SK-N-SH treated with all-trans-retinoic acid at 6 μM for 48 hours (cell line): ENCODE measurements around the gene MTCL1.

Source experiments
- ATAC-seq: fragments of 200-7000 bp; cut with Tn5 transposase; 3 replicates; pipeline ENCODE4 v1.9.1; 2020; ENCODE audit warnings: mild to moderate bottlenecking, moderate library complexity
- ARNTL ChIP-seq: fragments of 450-650 bp; formaldehyde crosslinking; IDR thresholded peaks from 2 replicates; pipeline ENCODE4 v1.5.0; 2020; ENCODE audit warnings: low read depth, mild to moderate bottlenecking, moderate library complexity, borderline replicate concordance
- BACH2 ChIP-seq: fragments of 250-450 bp; sonication (Bioruptor Pico); IDR thresholded peaks from 2 replicates; pipeline ENCODE4 v1.9.0; 2021; ENCODE audit warnings: mild to moderate bottlenecking, borderline replicate concordance
- CSDC2 ChIP-seq: fragments of 250-450 bp; sonication (Bioruptor Pico); IDR thresholded peaks from 2 replicates; pipeline ENCODE4 v1.5.0; 2020; ENCODE audit warnings: mild to moderate bottlenecking, moderate library complexity
- ESRRG ChIP-seq: fragments of 250-450 bp; sonication (Bioruptor Pico); IDR thresholded peaks from 2 replicates; pipeline ENCODE4 v1.6.1; 2021; ENCODE audit warnings: mild to moderate bottlenecking
- GLIS3 ChIP-seq: fragments of 250-450 bp; sonication (Bioruptor Pico); IDR thresholded peaks from 2 replicates; pipeline ENCODE4 v1.5.0; 2020; ENCODE audit warnings: mild to moderate bottlenecking, moderate library complexity
- ISL1 ChIP-seq: fragments of 250-450 bp; sonication (Bioruptor Pico); IDR thresholded peaks from 2 replicates; pipeline ENCODE4 v2.1.2; 2022; ENCODE audit warnings: mild to moderate bottlenecking, moderate library complexity
- PPARA ChIP-seq: fragments of 250-450 bp; sonication (Bioruptor Pico); IDR thresholded peaks from 2 replicates; pipeline ENCODE4 v1.5.0; 2020; ENCODE audit warnings: mild to moderate bottlenecking, borderline replicate concordance
- RARB ChIP-seq: fragments of 250-450 bp; sonication (Bioruptor Pico); IDR thresholded peaks from 2 replicates; pipeline ENCODE4 v1.8.0; 2021; ENCODE audit warnings: mild to moderate bottlenecking, moderate library complexity
- SNAI2 ChIP-seq: fragments of 250-450 bp; sonication (Bioruptor Pico); IDR thresholded peaks from 2 replicates; pipeline ENCODE4 v1.5.0; 2020; ENCODE audit warnings: mild to moderate bottlenecking, moderate library complexity
- TCF4 ChIP-seq: fragments of 250-450 bp; sonication (Bioruptor Pico); IDR thresholded peaks from 2 replicates; pipeline ENCODE4 v1.8.0; 2021; ENCODE audit warnings: mild to moderate bottlenecking, moderate library complexity, borderline replicate concordance
- ZC3H10 ChIP-seq: fragments of 250-450 bp; sonication (Bioruptor Pico); IDR thresholded peaks from 2 replicates; pipeline ENCODE4 v1.5.1; 2021; ENCODE audit warnings: mild to moderate bottlenecking, moderate library complexity
- ZFP3 ChIP-seq: fragments of 250-450 bp; sonication (Bioruptor Pico); IDR thresholded peaks from 2 replicates; pipeline ENCODE4 v1.5.0; 2020; ENCODE audit warnings: mild to moderate bottlenecking, moderate library complexity
- ZNF565 ChIP-seq: fragments of 450-650 bp; formaldehyde crosslinking; conservative IDR thresholded peaks from 2 replicates; pipeline ENCODE4 v1.5.0; 2020; ENCODE audit warnings: low read depth, mild to moderate bottlenecking, moderate library complexity
- ZNF70 ChIP-seq: fragments of 450-650 bp; formaldehyde crosslinking; IDR thresholded peaks from 2 replicates; pipeline ENCODE4 v1.5.0; 2020; ENCODE audit warnings: mild to moderate bottlenecking, moderate library complexity
- TF ChIP-seq, protein P1 (sequence below): fragments of 250-450 bp; sonication (Bioruptor Pico); IDR thresholded peaks from 2 replicates; pipeline ENCODE4 v1.5.1; 2021; ENCODE audit warnings: mild to moderate bottlenecking, moderate library complexity
- TF ChIP-seq, protein P2 (sequence below): fragments of 250-450 bp; sonication (Bioruptor Pico); IDR thresholded peaks from 2 replicates; pipeline ENCODE4 v1.8.0; 2021; ENCODE audit warnings: low read depth, mild to moderate bottlenecking, moderate library complexity, borderline replicate concordance
- TF ChIP-seq, protein P3 (sequence below): fragments of 250-450 bp; sonication (Bioruptor Pico); IDR thresholded peaks from 2 replicates; pipeline ENCODE4 v1.8.0; 2020; ENCODE audit warnings: mild to moderate bottlenecking, moderate library complexity, borderline replicate concordance
- TF ChIP-seq, protein P4 (sequence below): fragments of 250-450 bp; sonication (Bioruptor Pico); IDR thresholded peaks from 2 replicates; pipeline ENCODE4 v1.5.0; 2020; ENCODE audit warnings: mild to moderate bottlenecking, moderate library complexity

MTCL1 gene

DNA sequence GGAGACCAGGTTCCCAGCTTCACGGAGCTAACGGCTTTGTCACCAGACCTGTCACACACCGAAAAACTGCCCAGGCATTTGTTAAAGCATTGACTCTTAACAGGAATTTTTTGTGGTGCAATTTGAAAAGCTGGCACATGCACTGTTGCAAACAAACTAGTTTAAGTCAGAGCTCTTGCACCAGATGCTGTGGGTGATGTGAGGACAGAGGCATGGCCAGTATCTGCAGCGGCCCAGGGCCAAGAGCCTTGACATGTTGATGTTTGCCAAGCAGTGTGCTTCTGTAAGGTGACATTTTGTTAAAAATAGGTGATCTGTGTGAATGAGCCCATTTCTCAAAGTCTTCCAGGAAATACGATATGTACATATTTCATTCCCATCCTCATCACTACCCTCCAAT, 142.5 kb downstream of the MTCL1 start (continued):
- TF ChIP-seq ARNTL (no peak), ESRRG (no peak), ZFP3 (CRISPR knock-in tag) (no peak)

DNA sequence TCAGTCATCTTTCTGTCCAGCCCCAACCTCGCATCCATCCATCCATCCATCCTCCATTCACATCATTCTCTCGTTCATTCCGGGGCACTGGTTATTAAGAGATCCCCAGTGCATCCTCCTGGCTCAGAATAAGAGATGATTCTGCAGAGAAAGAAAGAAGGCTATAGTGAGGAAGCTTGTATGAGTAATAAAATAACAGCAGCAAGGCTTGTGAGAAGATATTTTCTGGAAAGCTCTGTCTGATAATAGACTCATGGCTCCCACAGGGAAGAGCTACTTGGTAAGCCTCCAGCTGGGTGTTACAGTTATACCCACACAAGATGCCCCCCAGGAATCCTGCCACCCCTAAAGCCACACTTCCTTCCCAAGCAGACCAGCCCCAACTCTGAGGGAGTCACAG, 143.2 kb downstream of the MTCL1 start:
- ATAC-seq: no peak
- no peak for TF ChIP-seq ZNF70
- TF ChIP-seq, protein P1, sequence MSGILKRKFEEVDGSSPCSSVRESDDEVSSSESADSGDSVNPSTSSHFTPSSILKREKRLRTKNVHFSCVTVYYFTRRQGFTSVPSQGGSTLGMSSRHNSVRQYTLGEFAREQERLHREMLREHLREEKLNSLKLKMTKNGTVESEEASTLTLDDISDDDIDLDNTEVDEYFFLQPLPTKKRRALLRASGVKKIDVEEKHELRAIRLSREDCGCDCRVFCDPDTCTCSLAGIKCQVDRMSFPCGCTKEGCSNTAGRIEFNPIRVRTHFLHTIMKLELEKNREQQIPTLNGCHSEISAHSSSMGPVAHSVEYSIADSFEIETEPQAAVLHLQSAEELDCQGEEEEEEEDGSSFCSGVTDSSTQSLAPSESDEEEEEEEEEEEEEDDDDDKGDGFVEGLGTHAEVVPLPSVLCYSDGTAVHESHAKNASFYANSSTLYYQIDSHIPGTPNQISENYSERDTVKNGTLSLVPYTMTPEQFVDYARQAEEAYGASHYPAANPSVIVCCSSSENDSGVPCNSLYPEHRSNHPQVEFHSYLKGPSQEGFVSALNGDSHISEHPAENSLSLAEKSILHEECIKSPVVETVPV (CRISPR knock-in tag): no peak
- TF ChIP-seq SNAI2 (CRISPR knock-in tag): no peak
- TF ChIP-seq, protein P2, sequence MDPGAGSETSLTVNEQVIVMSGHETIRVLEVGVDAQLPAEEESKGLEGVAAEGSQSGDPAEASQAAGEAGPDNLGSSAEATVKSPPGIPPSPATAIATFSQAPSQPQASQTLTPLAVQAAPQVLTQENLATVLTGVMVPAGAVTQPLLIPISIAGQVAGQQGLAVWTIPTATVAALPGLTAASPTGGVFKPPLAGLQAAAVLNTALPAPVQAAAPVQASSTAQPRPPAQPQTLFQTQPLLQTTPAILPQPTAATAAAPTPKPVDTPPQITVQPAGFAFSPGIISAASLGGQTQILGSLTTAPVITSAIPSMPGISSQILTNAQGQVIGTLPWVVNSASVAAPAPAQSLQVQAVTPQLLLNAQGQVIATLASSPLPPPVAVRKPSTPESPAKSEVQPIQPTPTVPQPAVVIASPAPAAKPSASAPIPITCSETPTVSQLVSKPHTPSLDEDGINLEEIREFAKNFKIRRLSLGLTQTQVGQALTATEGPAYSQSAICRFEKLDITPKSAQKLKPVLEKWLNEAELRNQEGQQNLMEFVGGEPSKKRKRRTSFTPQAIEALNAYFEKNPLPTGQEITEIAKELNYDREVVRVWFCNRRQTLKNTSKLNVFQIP: no peak

DNA sequence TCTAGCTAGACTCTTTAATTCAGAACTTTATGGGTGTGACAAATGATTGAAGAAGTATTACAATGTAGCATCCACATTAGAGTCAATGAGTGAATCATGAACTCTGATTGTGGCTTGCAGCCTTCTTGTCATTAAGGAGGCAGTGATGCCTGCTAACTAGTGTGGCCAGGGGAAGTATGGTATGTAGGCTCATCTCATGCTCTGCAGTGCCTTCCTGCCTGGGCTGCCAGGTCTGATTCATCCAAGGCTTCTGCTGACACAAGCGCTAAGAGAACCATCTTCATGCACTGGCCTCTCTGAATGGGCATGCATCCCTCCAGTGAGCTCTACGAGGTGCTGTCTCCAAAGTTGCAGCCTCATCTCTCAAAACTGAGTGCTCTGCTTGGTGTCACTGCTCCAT, 144.3 kb downstream of the MTCL1 start:
- TF ChIP-seq CSDC2: no peak
- no peak for TF ChIP-seq SNAI2 (CRISPR knock-in tag)
- TF ChIP-seq BACH2 (CRISPR knock-in tag): no peak
- no peak for TF ChIP-seq TCF4
- TF ChIP-seq ZC3H10: no peak
- TF ChIP-seq, protein P2: no peak
- TF ChIP-seq ZFP3 (CRISPR knock-in tag): no peak
- TF ChIP-seq PPARA (CRISPR knock-in tag): no peak
- TF ChIP-seq GLIS3 (CRISPR knock-in tag): no peak
- TF ChIP-seq, protein P3, sequence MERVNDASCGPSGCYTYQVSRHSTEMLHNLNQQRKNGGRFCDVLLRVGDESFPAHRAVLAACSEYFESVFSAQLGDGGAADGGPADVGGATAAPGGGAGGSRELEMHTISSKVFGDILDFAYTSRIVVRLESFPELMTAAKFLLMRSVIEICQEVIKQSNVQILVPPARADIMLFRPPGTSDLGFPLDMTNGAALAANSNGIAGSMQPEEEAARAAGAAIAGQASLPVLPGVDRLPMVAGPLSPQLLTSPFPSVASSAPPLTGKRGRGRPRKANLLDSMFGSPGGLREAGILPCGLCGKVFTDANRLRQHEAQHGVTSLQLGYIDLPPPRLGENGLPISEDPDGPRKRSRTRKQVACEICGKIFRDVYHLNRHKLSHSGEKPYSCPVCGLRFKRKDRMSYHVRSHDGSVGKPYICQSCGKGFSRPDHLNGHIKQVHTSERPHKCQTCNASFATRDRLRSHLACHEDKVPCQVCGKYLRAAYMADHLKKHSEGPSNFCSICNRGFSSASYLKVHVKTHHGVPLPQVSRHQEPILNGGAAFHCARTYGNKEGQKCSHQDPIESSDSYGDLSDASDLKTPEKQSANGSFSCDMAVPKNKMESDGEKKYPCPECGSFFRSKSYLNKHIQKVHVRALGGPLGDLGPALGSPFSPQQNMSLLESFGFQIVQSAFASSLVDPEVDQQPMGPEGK (CRISPR knock-in tag): no peak
- no peak for TF ChIP-seq ISL1 (CRISPR knock-in tag)
- TF ChIP-seq RARB: no peak
- no peak for ATAC-seq

DNA sequence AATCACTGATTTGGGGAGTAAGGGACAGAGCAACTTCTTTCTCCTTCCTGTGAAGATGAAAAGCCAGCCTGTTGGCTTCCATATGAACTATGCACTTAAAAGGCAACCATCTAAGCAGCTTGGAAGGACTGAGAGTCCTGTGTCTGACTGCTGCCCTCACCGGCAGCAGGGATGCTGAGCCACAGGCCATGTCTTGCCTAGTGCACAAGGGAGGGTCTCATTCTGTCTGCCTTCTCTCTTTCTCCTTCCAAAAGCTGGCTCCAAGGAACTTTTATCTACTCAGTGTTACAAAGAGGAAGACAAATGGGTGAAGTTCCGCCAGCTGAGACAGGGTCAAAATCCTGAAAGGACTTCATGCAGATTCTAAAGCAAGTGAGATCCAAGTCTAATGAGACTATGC, 146.3 kb downstream of the MTCL1 start:
- no peak for ATAC-seq
- TF ChIP-seq GLIS3 (CRISPR knock-in tag): no peak
- TF ChIP-seq, protein P1 (CRISPR knock-in tag): no peak
- TF ChIP-seq ESRRG: no peak
- no peak for TF ChIP-seq SNAI2 (CRISPR knock-in tag)
- no peak for TF ChIP-seq ZNF565 (CRISPR knock-in tag)
- TF ChIP-seq, protein P4, sequence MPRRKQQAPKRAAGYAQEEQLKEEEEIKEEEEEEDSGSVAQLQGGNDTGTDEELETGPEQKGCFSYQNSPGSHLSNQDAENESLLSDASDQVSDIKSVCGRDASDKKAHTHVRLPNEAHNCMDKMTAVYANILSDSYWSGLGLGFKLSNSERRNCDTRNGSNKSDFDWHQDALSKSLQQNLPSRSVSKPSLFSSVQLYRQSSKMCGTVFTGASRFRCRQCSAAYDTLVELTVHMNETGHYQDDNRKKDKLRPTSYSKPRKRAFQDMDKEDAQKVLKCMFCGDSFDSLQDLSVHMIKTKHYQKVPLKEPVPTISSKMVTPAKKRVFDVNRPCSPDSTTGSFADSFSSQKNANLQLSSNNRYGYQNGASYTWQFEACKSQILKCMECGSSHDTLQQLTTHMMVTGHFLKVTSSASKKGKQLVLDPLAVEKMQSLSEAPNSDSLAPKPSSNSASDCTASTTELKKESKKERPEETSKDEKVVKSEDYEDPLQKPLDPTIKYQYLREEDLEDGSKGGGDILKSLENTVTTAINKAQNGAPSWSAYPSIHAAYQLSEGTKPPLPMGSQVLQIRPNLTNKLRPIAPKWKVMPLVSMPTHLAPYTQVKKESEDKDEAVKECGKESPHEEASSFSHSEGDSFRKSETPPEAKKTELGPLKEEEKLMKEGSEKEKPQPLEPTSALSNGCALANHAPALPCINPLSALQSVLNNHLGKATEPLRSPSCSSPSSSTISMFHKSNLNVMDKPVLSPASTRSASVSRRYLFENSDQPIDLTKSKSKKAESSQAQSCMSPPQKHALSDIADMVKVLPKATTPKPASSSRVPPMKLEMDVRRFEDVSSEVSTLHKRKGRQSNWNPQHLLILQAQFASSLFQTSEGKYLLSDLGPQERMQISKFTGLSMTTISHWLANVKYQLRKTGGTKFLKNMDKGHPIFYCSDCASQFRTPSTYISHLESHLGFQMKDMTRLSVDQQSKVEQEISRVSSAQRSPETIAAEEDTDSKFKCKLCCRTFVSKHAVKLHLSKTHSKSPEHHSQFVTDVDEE (CRISPR knock-in tag): no peak
